Gastroesophageal sphincter (tissue), 3 donors: ENCODE data around the gene RAD51D.

Source experiments
- EP300 ChIP-seq: sonication (generic); formaldehyde crosslinking; IDR thresholded peaks from one replicate; pipeline ENCODE4 v1.6.1; 2017; ENCODE audit warnings: antibody characterized with exemption, mild to moderate bottlenecking
- POLR2A ChIP-seq, 2 donors: fragments of 450-650 bp; IDR thresholded peaks; one replicate each; pipeline ENCODE4 v1.6.1; 2017; ENCODE audit warnings: antibody characterized with exemption in 2 of 2, mild to moderate bottlenecking in 2 of 2, moderate library complexity in 1 of 2
- TF ChIP-seq, protein P1 (sequence below), 4 experiments: fragments of 200-600 bp in 2 of 4; fragments of 450-650 bp in 2 of 4; sonication (generic) in 1 of 4; IDR thresholded peaks; one replicate each; pipeline ENCODE4 v1.5.1; 2017 to 2019; ENCODE audit warnings: antibody characterized with exemption in 4 of 4, mild to moderate bottlenecking in 2 of 4, moderate library complexity in 2 of 4

DNA sequence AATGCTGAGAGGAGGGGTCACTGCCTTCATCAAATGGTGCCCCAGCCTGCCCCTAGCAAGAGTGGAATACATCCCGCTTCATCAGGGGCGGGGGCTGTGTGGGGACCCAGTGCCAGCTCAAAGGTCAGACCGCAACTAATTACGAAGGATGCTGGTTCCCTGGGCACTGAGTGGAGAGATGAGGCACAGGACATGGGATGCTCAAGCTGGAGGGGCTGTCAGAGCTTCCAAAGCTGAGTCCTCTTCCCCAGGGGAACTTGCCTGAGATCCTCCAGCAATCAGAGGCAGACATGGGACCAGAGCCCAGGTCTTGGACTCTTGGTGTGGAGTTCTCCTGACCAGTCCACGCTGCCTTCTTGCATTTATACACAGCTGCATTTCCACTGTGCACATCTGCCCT lies 46.9 kb upstream of the RAD51D start:
- TF ChIP-seq, protein P1, sequence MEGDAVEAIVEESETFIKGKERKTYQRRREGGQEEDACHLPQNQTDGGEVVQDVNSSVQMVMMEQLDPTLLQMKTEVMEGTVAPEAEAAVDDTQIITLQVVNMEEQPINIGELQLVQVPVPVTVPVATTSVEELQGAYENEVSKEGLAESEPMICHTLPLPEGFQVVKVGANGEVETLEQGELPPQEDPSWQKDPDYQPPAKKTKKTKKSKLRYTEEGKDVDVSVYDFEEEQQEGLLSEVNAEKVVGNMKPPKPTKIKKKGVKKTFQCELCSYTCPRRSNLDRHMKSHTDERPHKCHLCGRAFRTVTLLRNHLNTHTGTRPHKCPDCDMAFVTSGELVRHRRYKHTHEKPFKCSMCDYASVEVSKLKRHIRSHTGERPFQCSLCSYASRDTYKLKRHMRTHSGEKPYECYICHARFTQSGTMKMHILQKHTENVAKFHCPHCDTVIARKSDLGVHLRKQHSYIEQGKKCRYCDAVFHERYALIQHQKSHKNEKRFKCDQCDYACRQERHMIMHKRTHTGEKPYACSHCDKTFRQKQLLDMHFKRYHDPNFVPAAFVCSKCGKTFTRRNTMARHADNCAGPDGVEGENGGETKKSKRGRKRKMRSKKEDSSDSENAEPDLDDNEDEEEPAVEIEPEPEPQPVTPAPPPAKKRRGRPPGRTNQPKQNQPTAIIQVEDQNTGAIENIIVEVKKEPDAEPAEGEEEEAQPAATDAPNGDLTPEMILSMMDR (IDR thresholded peaks at IDR 0.05): no peak
- TF ChIP-seq EP300: no peak
- no peak for TF ChIP-seq POLR2A (IDR thresholded peaks at IDR 0.05)
